DMS79 treated with DMSO at 0.1 percent for 48 hours (cell line): ENCODE measurements around the gene MYCN.
"Not testable (repeated sequence)": the region's sequence is repeated elsewhere in the genome, so short reads cannot be mapped to it uniquely, and the experiment has no call there.

ENCODE experiments used
- DNase-seq: peaks from one replicate; lab custom pipeline; 2025; lab: John Stamatoyannopoulos, UW

Gene MYCN

GRCh38 chr2:15939854-15940660, at the start of gene MYCN:
TSS of gene MYCN (plus strand) at chr2:15940550. CDS start at chr2:15942065, 1,515 bp downstream.
- DNase-seq = peak; percentile 88

DNA sequence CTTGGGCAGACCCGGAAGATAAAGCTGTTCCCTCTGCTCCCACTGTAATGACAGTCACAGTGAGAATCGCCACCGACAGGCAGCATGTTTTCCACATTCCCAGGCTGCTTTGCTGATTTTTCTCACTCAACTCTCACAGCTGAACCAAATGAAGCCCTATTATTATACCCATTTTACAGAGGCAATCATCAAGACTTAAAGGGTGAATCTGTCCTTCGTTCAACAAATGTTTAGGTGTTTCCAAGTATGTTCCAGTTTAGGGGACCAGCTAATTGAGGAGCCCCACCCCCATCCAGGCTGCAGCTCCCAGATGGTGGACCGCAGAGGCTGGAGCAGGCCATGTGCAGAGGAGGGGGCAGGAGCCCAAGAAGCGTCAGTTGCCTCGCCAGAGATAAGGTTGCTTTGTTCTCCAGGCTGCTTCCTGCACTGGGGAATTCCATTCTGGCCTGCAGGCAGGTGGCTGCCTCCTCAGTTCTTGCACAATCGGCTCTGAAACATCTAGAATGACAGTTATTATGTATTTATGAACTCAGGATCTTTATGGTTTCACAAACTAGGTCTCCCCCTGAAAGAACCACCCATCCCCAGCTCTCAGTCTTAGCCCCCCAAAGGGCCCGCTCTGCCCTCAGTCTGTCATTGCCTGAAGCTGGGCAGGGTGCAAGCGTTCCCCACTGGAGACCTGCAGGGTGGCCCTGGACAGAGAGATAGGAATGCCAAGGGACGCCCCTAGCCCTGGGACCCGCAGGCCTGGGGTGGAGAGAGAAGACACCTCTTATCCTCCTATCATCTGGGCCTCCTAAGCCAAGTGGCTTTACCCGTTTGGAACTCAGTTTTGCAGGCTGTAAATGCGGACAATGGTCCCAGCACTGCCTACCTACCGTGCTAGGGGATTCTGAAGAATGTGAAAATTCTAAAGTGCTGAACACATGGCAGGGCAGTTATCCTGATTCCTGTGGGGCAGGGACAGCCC, 49.1 kb upstream of the MYCN start:
- no peak for DNase-seq

DNA sequence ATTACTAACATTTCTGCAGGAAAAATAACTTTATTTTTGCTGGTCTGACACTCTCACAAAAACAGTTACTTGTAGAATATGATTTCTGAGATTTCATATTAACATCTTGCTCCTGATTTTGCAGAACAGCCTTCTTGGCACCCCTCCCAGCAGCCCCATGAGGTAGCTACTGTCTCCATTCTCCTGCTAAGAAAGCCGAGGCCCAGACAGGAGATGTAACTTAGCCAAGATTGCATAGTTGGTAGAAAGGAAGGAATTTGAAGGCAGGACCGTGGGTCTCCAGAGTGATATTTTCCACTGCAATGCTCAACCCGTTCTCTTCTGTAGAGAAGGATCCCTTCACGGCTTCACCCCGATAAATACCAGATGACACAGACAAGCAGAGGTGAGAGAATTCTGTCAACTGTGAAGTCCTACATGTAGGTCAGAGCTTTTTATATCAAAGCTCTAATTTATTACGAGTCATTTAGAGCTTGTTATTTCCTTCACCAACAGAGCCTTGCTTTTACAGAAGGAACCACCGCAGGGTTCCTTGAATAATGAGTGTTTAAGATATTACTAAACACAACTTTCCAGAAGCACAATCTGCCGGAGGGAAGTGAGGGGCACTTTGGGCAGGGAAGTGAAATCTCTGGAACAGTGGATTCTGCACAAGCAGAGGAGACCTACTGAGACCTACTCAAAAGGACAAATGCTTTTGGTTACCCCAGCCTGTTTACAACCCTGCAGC, 48.0 kb upstream of the MYCN start:
- no peak for DNase-seq

DNA sequence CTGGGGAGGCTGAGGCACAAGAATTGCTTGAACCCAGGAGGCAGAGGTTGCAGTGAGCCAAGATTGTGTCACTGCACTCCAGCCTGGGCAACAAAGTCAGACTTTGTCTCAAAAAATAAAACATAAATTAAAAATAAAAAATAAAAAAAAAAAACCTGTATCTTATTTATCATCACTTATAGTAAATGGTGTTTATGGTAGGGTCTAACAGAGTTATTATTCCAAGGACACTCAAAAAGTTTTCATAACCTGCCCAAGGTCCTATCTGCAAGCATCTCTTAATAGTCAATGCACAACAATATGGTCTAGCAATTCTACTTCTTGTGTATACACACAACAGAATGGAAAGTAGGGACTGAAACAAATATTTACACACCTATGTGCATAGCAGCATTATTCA, 47.3 kb upstream of the MYCN start:
- no peak for DNase-seq

DNA sequence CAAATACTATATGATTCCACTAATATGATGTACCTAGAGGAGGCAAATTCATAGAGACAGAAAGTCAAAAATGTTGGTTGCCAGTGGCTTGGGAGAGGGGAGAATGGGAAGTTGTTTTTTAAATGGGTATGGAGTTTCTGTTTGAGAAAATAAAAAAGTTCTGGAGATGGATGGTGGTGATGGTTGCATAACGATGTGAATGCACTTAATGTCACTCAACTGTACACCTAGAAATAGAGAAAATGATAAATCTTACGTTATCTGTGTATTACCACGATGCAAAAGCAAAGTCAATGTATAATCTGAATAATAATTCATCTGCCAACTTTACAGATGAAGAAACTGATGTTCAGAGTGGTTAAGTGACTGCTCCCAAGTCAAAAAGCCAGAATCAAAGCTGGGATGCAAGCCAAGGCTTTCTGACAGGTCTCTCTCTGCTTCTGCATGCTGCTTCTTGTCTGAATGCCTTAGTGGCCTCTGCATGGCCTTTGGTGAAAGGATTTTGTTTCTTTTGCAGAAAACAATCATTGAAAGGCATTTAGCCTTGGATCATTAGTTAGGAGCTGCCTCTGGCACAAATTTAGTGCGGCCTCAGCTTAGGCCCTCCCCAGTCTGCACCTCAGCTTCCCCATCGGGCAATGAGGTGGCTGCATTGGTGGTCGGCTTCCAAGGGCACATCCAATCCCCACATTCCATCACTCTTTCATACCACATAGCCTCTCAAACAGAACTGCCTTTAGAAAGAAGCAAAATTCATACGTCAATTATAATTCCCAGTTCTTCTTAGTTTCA, 46.5 kb upstream of the MYCN start:
- DNase-seq = peak; percentile 56

DNA sequence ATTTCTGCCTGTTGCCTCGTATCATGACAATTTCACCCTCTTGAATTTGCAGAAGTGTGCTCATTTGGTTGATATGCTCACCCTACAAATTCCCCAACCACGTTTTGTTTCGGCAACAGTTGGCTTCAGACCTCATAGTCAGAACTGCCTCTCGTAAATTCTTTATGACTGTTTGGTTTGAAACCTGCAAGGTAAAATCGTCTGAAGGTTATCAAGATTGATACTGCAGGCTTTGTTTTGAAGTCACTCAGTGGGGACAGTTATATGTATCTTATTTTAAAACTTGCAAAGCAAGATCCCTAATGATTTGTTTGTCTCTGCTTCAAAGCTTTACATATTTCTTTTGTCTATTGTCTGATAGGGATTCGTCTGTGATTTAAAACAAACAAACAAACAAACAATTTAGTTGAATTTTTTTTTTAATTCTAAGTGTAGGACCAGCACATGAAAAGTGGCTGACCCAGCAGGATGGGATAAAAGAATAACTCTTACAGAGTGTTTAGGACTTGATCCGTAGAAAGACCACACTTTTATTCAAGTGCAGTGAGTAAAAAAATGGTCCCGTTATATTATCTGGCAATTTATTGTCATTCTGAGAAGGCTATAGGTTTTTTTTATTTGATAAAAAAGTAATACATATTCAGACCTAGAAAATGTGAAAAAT, 45.7 kb upstream of the MYCN start:
- DNase-seq = no peak

GRCh38 chr2:15895615-15896469, 44.5 kb upstream of the MYCN start:
- DNase-seq = no peak

- DNase-seq = no peak
Measured at GRCh38 chr2:15896859-15897258, 43.5 kb upstream of the MYCN start.

- no peak for DNase-seq
Measured at GRCh38 chr2:15897431-15898098, 42.8 kb upstream of the MYCN start.

DNA sequence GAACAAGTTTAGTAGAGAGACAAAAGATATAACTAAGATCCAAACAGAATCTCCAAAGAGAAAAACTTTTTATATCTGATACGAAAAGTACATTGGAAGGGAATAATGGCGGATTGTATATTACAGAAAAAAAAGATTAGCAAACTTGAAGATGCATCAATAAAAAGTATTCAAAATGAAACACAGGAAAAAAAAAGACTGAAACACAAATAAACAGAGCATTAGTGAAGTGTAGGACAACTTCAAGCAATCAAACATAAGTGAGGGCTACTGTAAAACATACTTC, 41.1 kb upstream of the MYCN start:
- no peak for DNase-seq

- no peak for DNase-seq
Measured at GRCh38 chr2:15899751-15900493, 40.4 kb upstream of the MYCN start.

- no peak for DNase-seq
Measured at GRCh38 chr2:15901095-15901807, 39.1 kb upstream of the MYCN start.

DNA sequence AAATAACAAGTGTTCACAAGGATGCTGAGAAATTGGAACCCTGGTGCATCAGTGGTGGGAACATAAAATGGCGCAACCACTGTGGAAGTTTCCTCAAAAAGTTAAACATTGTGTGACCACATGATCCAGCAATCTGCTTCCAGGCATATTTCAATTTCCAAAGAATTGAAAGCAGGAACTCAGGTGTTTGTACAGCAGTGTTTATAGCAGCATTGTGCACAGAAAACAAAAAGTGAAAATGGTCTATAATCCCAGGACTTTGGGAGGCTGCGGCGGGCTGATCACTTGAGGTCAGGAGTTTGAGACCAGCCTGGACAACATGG, 38.6 kb upstream of the MYCN start:
- no peak for DNase-seq

GRCh38 chr2:15903910-15904309, 36.4 kb upstream of the MYCN start:
- DNase-seq = not testable (repeated sequence)

DNA sequence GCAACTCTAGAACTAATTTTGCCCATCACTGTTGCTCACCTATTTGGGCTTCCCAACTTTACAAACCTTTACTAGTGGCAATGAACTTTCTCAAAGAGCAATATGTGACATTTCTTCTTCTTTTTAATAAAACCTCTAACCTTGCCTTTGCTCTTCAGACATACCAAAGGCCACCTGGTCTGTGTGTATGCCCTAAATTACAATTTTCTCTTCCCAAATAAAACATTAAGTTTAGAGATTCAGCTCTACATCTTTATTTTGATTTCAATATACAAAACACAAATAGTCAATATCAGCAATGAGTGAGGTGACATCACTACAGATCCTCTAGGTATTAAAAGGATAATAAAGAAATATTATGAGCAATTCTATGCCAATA, 35.1 kb upstream of the MYCN start:
- no peak for DNase-seq

GRCh38 chr2:15905986-15906491, 34.3 kb upstream of the MYCN start:
- no peak for DNase-seq

- DNase-seq = no peak
Measured at GRCh38 chr2:15906778-15907177, 33.6 kb upstream of the MYCN start.
